Activated T-cell treated with anti-CD3 and anti-CD28 coated beads, Interleukin-2, amount 50 U/mL, for 1 hour (primary cell): ENCODE data around the gene RIOK1.
"Not testable (repeated sequence)": the region's sequence is repeated elsewhere in the genome, so short reads cannot be mapped to it uniquely, and the experiment has no call there.

Source experiments
- DNase-seq: peaks from one replicate; pipeline ENCODE4 v3.0.0-alpha.2; 2020

RIOK1 gene

GRCh38 chr6:7389451-7390225 lies at the start of gene RIOK1, which contains the start of gene CAGE1:
Gene RIOK1, plus strand, starts transcription at chr6:7389808. Its CDS starts 195 bp downstream, at chr6:7390003.
Gene CAGE1, minus strand, starts transcription at chr6:7389742. Its CDS starts 2,569 bp downstream, at chr6:7387173.
- DNase-seq: peak; percentile 93

- DNase-seq: no peak
Observed at GRCh38 chr6:7341271-7341670, 48.3 kb upstream of the RIOK1 start.

DNA sequence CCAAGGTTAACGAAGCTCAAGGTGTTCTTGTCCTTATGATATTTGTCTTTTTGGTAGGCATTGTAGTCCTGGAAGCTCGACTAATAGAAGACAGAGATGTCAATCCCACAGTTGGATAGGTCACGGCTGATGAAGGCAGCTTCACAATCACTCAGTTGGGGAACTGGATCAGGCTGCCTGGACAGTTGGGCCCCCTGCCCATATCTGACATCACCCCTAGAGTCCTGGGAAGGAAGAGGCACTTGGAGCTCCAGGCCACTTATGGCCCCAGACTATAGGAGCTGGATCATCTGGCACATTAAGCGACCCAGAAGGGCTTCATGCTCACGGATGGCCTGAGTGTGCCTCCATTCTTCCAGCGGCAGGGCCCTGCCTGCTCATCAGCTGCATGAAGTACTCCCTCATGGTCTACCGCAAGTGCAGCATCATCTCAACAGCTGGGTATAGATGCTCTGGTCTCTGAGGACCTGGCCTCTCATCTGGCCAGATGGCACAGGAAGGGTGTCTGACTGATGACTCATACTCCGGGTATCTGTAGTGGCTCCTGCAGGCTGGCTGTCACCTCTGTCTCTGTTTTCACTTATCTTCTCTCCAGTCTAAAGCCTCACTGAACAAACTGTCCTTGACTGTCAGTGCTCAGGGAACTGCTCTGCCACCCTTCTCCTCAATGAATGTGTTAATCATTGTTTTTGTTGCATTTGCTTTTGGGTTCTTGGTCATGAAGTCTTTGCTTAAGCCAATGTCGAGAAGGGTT lies 47.4 kb upstream of the RIOK1 start:
- no peak for DNase-seq

DNA sequence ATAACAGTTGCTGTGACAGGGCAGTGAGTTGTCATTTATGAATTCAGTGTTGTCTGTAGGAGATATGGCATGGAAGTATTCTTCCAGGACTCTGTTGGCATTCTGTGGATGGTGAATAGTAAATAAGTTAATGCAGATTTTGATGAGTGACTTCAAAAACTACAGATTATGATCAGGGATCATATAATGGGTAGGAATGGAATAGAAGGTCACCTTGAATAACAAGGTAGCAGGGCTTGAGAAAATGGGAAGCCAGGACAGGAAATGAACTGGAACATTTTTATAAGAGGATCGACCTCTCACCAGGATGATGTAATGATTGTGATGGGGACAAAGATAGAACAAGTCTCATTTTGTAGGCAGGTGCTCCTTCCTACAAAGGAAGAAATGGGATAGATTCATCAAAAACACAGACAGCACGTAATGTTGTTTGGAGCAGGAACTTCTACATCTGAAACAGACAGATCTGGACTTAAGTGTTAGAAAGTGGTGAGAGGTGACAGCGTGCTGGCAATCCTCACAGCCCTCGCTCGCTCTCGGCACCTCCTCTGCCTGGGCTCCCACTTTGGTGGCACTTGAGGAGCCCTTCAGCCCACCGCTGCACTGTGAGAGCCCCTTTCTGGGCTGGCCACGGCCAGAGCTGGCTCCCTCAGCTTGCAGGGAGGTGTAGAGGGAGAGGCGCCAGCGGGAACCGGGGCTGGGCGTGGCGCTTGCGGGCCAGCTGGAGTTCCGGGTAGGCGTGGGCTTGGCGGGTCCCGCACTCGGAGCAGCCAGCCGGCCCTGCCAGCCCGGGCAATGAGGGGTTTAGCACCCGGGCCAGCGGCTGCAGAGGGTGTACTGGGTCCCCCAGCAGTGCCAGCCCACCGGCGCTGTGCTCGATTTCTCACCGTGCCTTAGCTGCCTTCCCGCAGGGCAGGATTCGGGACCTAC lies 45.8 kb upstream of the RIOK1 start:
- DNase-seq: no peak

- DNase-seq: not testable (repeated sequence)
Observed at GRCh38 chr6:7344773-7345450, 44.7 kb upstream of the RIOK1 start.

DNA sequence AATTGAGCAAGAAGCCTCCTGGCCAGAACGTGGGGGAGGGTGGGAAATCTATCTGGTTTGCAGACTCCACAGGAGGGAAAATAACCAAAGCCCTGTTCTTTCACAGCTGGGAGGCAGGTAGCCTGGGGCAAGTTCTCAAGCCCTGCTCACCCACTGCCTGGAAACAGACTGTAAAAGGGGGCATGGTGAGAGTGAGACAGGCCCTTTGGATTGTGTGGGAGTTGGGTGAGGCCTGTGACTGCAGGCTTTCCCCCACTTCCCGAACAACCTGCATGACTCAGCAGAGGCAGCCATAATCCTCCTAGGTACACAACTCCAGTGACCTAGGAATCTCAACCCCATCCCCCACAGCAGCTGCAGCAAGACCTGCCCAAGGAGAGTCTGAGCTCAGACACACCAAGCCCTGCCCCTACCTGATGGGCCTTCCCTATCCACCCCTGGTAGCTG lies 42.0 kb upstream of the RIOK1 start:
- not testable (repeated sequence) for DNase-seq

GRCh38 chr6:7350591-7350990 lies 39.0 kb upstream of the RIOK1 start:
- not testable (repeated sequence) for DNase-seq

DNA sequence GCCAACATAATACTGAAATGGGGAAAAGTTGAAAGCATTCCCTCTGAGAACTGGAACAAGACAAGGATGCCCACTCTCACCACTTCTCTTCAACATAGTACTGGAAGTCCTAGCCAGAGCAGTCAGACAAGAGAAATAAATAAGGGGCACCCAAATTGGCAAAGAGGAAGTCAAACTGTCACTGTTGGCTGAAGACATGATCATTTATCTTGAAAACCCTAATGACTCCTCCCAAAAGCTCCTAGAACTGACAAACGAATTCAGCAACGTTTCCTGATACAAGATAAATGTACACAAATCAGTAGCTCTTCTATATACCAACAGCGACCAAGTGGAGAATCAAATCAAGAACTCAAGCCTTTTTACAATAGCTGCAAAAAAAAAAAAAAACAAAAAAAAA lies 37.7 kb upstream of the RIOK1 start:
- not testable (repeated sequence) for DNase-seq

DNA sequence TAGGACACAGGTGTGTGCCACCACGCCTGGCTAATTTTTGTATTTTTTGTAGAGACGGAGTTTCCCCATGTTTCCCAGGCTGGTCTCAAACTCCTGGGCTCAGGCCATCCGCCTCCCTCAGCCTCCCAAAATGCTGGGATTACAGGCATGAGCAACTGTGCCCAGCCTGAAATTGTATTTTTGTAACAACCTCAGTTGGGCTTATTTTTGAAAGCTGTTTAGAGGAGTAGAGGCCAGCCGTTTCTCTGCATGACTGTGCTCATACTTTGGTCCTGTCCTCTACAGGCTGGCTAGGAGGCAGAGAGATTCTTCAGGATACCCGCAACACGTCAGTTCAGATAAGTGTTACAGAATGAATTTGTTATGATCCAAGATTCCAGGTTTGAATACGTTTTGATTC lies 22.2 kb upstream of the RIOK1 start:
- no peak for DNase-seq

DNA sequence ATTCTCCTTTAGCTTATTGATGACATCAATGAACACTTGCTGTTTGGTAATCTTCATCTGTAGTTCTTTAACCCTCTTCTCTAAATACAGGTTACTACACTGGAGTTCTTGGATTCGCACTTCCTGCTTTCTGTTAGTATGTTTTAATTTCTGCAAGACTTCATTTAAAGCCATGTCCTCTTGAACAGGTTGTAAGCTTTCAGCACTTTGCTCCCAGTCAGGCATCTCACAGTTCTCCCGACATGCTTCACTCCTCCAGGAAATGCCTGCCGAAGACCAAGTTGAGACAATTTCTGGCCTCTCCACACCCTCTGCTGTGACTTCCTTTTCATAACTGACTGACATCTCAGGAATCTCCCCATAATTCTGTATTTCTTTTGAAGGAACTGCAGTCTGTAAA lies 15.9 kb upstream of the RIOK1 start:
- no peak for DNase-seq

DNA sequence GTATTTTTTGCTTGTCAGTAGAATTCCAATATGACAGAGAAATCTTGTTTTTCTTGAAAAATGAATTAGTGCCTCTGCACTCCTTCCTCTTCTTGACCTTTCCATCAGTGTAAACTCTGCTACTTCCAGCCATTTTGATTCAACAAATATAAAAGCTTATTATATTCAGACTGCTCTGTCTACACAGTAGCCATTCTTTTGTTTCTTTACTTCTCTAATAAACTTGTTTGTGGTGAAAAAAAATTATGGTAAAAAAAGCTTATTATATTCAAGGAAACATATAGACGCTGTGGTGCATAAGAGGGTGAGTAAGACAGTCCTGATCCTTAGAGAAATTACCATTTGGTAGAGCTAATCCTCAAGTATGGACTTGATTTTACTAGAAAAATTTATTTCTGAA lies 11.6 kb upstream of the RIOK1 start:
- DNase-seq: no peak

DNA sequence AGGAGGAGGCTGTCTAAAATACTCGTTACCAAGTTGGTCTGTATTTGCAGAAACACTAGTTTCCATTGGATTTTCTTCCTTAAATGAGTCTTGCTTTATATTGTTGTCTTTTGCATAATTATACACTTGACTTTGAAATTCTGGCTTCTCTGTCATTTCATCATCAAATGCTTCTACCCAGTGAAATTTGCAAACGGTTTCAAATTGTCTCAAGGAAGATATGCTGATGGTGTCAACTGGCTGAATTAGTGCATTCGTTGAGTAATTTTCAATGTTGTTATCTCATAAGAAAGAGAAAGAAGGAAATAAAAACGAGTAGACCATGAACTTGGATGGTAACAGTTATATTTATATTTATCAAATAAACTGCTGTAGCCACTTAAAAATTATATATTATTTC lies 10.9 kb upstream of the RIOK1 start:
- DNase-seq: no peak

GRCh38 chr6:7381092-7381491 lies 8.5 kb upstream of the RIOK1 start:
- DNase-seq: no peak

- DNase-seq: no peak
Observed at GRCh38 chr6:7389162-7389450, 502 bp upstream of the RIOK1 start.

GRCh38 chr6:7390226-7390878 lies 744 bp downstream of the RIOK1 start:
- peak; percentile 20 for DNase-seq

GRCh38 chr6:7391151-7391550 lies 1.5 kb downstream of the RIOK1 start:
- DNase-seq: no peak

DNA sequence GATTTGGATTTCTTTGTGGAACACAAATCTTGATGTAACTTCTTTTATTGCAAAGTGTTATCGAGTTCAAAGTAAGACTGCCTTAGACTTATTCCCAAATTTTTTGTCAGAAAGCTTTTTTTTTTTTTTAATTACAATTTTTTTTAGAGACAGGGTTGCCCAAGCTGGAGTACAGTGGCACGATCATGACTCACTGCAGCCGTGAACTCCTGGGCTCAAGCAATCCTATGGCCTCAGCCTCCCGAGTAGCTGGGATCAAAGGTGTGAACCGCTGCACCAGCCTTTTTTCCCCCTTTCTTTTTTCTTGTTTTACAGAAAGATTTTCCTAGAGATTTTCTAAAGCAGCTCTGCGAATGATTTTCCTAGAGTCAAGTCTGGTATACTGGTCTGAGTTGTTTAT lies 2.8 kb downstream of the RIOK1 start:
- DNase-seq: no peak

- no peak for DNase-seq
Observed at GRCh38 chr6:7401075-7401474, 11.5 kb downstream of the RIOK1 start.

- DNase-seq: no peak
Observed at GRCh38 chr6:7402716-7403115, 13.1 kb downstream of the RIOK1 start.

- DNase-seq: no peak
Observed at GRCh38 chr6:7404546-7404945, 14.9 kb downstream of the RIOK1 start.

DNA sequence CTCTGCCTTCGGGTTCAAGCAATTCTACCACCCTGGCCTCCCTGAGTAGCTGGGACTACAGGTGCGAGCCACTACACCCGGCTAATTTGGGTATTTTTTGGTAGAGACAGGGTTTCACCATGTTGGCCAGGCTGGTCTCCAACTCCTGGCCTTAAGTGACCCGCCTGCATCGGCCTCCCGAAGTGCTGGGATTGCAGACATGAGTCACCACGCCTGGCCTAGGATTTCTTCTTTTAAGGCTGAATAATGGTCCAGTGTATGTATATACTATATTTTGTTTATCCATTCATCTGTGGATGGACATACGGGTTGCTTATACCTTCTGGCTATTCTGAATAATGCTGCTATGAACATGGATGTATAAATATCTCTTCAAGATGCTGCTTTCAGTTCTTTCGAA lies 17.1 kb downstream of the RIOK1 start:
- no peak for DNase-seq

DNA sequence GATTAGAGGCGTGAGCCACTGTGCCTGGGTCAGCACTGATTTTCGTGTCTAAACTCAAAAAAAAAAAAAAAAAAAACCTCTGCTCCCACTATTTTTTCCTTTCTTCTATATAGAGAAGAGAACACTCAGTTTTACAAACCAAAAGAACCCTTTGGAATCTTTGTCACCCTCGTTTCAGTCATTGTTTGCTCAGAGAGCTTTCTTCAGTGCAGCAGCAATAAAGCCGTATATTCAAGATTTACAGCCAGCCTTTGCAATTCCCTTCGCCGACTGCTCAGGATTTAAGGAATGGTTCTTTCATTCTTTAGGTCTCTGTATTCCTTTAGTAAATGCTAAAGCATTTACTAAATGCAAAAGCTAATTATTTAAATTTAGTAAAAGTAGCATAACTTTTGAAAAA lies 20.1 kb downstream of the RIOK1 start:
- no peak for DNase-seq
